Body of pancreas (tissue), 4 donors: ENCODE results near the gene TRIM47.

Source experiments
- CTCF ChIP-seq, 7 experiments: fragments of 450-650 bp in 4 of 7; fragments of 200-600 bp in 3 of 7; sonication (generic) in 3 of 7; IDR thresholded peaks; one replicate each; pipeline ENCODE4 v1.5.1; 2016 to 2019; ENCODE audit warnings: antibody characterized with exemption in 7 of 7
- POLR2A ChIP-seq, 3 donors: fragments of 450-650 bp; IDR thresholded peaks; one replicate each; pipeline ENCODE4 v1.6.1; 2016; ENCODE audit warnings: antibody characterized with exemption in 3 of 3, mild to moderate bottlenecking in 2 of 3

- TF ChIP-seq CTCF (IDR thresholded peaks at IDR 0.05), result no peak
- TF ChIP-seq POLR2A (IDR thresholded peaks at IDR 0.05), result no peak
Observed at GRCh38 chr17:75899353-75899752, 21.0 kb upstream of the TRIM47 start.
